A673 (cell line): ENCODE results near the gene SH3D19.

ENCODE experiments used
- CTCF ChIP-seq: fragments of 300-800, 200-600 bp; sonication (generic); conservative IDR thresholded peaks from 2 replicates; pipeline ENCODE4 v1.5.1; 2017; ENCODE audit warnings: low read depth, mild to moderate bottlenecking, antibody characterized with exemption, low read length, moderate library complexity, mixed read lengths
- EZH2 ChIP-seq: fragments of 200-600 bp; sonication (generic); IDR thresholded peaks from 2 replicates; pipeline ENCODE4 v1.6.1; 2017; ENCODE audit warnings: borderline replicate concordance, low read depth, mild to moderate bottlenecking, mixed read lengths, antibody characterized with exemption, low read length; ENCODE audit not compliant: poor library complexity, severe bottlenecking

DNA sequence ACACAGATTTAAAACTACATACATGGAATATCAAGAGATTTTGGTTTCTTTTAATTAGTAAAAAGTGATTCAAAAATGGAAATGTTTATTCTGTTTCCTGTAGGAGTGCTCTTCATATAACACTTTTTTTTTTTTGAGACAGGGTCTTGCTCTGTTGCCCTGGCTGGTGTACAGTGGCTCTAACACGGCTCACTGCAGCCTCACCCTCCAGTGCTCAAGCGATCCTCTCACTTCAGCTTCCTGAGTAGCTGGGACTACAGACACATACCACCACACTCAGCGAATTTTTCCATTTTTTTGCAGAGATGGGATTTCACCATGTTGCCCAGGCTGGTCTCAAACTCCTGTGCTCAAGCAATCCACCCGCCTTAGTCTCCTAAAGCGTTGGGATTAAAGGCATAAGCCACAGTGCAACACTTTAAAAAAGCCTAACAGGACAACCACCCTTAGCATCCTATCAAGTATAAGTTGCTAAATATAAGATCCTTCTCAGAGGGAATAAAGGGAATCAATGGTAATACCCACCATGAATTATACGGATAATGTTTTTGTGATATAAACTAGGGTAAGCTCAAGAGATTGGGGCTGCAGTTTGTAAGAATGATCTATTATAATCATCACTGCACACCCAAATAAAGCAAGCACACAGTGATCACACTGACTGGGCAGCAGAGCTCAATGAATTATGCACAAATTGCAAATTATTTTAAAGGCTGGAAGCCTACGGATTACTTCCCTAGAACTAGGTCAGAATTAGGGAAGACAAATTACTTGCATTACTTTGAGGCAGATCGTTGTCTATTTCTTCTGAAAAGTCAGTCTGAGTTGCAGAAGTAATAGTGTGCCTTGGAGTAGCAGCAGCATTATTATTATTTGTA lies 149.4 kb downstream of the SH3D19 start:
- TF ChIP-seq CTCF (no peak), EZH2 (no peak)
